Testis (tissue), 2 donors: Measurements from ENCODE around the gene SLC6A2.

Experiments
- POLR2A ChIP-seq: fragments of 450-650 bp; IDR thresholded peaks from one replicate; pipeline ENCODE4 v1.6.1; 2017; ENCODE audit warnings: antibody characterized with exemption, mild to moderate bottlenecking, moderate library complexity
- TF ChIP-seq, protein P1 (sequence below), 3 experiments: fragments of 450-650 bp in 2 of 3; fragments of 200-600 bp in 1 of 3; sonication (generic) in 1 of 3; IDR thresholded peaks; one replicate each; pipeline ENCODE4 v1.5.1; 2016 to 2019; ENCODE audit warnings: antibody characterized with exemption in 3 of 3, mild to moderate bottlenecking in 2 of 3, moderate library complexity in 1 of 3

DNA sequence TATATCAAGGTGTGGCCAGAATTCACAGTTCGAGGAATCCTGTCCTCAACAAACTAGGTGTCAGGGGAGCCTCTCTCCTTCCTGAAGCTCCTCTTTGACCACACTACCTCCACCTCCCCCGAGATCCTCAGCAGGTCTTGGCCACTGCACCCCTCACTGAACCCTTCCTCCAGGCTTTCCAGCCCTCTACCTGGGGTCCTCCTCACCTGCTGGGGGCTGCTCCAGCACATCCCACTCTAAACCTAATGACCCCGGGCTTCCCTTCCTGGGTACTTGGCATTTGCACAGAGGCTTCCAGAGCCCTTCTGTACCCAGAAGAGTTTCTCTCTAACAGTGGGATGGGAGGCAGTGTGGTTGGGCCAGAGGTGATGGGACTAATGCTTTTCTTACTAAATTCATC is 9.7 kb downstream of the SLC6A2 start:
- TF ChIP-seq POLR2A = no peak
- TF ChIP-seq, protein P1, sequence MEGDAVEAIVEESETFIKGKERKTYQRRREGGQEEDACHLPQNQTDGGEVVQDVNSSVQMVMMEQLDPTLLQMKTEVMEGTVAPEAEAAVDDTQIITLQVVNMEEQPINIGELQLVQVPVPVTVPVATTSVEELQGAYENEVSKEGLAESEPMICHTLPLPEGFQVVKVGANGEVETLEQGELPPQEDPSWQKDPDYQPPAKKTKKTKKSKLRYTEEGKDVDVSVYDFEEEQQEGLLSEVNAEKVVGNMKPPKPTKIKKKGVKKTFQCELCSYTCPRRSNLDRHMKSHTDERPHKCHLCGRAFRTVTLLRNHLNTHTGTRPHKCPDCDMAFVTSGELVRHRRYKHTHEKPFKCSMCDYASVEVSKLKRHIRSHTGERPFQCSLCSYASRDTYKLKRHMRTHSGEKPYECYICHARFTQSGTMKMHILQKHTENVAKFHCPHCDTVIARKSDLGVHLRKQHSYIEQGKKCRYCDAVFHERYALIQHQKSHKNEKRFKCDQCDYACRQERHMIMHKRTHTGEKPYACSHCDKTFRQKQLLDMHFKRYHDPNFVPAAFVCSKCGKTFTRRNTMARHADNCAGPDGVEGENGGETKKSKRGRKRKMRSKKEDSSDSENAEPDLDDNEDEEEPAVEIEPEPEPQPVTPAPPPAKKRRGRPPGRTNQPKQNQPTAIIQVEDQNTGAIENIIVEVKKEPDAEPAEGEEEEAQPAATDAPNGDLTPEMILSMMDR (IDR thresholded peaks at IDR 0.05) = no peak
